Choroid plexus epithelial cell (primary cell): ENCODE data around the gene TNFAIP8L1.
"Not testable (repeated sequence)": the region's sequence is repeated elsewhere in the genome, so short reads cannot be mapped to it uniquely, and the experiment has no call there.

Source experiments
- DNase-seq: peaks from one replicate; pipeline ENCODE4 v3.0.0-alpha.2; 2010; ENCODE audit warnings: low read depth
- H3K4me3 ChIP-seq: 2 replicates; pipeline ENCODE4 v1.5.1; 2011; ENCODE audit warnings: low read depth, mild to moderate bottlenecking, control low read depth, low read length, moderate library complexity
- TF ChIP-seq, protein P1 (sequence below): conservative IDR thresholded peaks from 2 replicates; pipeline ENCODE4 v1.5.1; 2011; ENCODE audit warnings: low read depth, mild to moderate bottlenecking, control low read depth, inconsistent platforms, low read length, moderate library complexity

Gene TNFAIP8L1

DNA sequence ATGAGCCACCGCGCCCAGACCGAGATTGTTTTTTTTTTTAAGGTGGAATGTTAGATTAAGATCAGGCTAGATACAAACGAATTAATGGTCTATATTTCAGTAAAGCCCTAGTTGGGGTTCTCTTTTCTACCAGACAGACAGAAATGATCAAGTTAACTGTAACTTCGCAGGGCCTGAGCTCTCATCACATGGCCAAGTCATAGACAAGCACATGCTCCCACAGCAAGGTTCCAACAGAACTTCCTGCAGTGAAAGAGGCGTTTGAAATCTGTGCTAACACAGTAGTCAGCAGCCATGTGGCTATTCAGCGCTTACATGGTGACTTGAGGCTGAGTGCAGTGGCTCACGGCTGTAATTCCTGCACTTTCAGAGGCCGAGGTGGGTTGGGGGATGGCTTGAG, 45.1 kb upstream of the TNFAIP8L1 start:
- DNase-seq, result peak; percentile 53
- H3K4me3 ChIP-seq, result no peak overlapping the region
- TF ChIP-seq, protein P1, sequence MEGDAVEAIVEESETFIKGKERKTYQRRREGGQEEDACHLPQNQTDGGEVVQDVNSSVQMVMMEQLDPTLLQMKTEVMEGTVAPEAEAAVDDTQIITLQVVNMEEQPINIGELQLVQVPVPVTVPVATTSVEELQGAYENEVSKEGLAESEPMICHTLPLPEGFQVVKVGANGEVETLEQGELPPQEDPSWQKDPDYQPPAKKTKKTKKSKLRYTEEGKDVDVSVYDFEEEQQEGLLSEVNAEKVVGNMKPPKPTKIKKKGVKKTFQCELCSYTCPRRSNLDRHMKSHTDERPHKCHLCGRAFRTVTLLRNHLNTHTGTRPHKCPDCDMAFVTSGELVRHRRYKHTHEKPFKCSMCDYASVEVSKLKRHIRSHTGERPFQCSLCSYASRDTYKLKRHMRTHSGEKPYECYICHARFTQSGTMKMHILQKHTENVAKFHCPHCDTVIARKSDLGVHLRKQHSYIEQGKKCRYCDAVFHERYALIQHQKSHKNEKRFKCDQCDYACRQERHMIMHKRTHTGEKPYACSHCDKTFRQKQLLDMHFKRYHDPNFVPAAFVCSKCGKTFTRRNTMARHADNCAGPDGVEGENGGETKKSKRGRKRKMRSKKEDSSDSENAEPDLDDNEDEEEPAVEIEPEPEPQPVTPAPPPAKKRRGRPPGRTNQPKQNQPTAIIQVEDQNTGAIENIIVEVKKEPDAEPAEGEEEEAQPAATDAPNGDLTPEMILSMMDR, result no peak

DNA sequence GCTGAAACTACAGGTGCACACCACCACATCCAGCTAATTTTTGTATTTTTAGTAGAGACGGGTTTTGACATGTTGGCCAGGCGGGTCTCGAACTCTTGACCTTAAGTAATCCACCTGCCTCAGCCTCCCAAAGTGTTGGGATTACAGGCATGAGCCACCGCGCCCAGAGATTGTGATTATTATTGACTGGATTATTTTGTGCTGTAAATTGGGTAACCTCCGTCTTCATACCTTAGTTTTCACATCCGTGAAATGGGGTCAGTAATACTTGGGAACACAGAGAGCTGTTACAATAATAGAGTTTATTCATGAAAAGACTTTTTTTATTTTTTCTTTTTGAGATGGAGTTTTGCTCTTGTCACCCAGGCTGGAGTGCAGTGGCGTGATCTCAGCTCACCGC, 44.2 kb upstream of the TNFAIP8L1 start:
- DNase-seq, H3K4me3 ChIP-seq: not testable (repeated sequence)

DNA sequence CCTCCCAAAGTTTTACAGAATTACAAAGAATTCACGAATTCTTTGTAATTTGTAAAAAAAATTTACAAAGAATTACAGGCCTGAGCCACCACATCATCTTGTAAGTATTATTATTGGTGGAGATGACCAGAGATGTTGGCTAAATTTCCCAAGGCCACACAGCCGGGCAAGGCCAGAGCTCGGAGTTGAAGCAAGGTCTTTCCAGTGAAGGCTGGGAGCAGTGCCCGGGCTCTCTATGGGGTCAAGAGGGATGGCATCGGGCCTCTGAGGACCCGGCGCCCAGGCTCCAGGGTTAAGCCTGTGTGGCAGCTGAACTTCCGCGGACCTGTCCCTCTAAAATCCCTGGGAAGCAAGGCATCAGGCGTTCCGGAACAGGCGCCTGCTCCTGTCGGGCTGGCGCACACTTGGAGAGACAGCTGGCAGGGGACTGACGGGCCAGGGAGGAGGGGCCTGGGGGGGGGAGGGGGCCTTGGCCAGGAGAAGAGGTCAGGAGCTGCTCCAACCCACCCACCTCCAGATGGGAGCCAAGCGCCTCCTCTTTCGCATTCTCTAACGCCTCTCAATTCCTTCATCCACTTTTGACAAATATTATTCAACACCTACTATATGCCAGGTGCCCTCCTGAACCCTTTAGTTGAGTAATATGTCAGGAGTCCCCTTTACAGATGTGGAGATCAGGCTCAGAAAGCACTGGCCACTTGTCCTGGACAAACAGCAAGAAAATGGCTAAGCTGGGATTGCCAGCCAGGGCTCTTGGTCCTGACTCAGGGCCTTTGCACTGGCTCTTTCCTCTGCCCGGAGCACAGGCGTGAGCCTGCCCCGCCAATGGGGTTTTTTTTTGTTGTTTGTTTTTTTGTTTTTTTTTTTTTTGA, 43.0 kb upstream of the TNFAIP8L1 start:
- H3K4me3 ChIP-seq, result no peak overlapping the region
- TF ChIP-seq, protein P1, result no peak
- no peak for DNase-seq

DNA sequence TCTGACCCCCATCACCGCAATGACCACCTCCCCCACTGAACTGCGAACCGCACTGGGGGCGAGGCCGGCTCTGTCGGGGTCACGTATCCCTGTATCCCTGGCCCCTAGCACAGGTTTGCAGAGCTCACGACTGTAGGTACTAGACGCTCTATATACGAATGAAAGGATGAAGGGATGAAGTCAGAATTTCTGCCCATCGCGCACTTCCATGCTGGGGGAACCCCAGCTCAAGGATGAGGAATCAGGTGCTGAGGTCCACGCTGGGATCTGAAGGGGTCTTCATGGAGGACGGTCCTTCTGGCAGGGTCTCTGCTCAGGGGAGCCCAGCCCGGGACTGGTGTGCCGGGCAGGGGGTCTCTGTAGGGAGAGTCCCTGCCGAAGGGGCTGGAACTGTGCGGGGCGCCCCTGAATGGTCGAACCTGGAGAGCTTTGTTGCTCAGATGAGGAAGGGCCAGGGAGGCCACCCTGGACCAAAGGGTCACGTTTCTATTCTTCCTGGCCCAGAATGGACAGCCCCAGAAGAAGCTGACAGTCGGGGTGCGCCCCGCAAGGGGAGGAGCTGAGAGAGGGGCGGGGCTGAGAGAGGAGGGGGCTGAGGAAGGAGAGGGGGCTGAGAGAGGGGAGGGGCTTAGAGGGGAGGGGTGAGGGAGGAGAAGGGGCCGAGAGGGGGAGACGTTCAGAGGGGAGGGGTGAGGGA, 41.9 kb upstream of the TNFAIP8L1 start:
- TF ChIP-seq, protein P1, result no peak
- DNase-seq, result no peak
- no peak overlapping the region for H3K4me3 ChIP-seq

DNA sequence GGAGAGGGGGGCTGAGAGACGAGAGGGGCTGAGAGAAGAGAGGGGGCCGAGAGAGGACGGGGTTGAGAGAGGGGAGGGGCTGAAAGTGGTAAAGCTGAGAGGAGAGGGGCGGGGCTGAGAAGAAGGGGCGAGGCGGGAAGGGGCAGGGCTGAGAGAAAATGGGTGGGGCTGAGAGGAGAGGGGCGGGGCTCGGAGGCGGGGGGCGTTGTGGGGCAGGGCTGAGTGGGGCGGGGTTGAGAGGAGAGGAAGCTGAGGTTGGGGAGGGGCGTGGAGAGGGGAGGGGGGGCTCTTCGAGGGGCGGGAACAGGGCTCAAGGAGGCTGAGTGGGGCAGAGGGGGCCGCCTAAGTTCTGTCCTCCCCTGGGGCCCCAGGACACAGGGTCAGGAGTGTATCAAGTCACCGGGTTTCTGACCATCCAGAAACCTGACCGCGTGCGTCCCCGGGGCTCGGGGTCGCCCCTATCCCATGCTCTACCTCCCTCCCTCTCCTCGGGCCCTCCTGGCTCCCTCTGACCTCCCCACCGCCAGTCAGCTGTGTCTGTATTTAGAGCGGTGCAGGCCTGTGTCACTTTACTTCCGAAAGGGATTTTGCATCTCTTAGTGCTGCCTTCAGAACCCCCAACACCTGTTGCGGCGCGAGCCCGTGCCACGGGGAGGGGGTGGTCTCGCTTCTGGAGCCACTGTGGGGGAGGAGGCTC, 41.2 kb upstream of the TNFAIP8L1 start:
- no peak overlapping the region for H3K4me3 ChIP-seq
- TF ChIP-seq, protein P1, result no peak
- DNase-seq, result no peak

DNA sequence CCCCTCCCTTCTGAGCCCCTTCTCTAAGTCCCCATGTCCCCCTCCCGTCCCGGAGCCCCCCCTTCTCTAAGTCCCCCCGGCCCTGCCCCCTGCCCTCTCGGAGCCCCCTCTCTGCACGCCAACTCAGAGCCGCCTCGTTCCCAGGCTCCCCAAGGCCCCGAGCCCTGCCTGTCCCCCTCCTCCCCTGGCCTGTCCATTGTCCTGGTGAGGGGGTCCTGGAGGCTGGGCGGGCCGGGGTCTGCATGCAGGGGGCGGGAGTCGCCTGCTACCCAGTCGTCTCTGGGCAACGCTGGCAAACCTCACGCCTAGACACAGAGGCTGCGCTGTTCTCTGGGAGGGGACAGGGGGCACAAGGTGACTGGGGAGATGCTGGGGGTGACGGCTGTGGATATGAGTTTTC, 40.6 kb upstream of the TNFAIP8L1 start:
- no peak for DNase-seq
- no peak overlapping the region for H3K4me3 ChIP-seq
- TF ChIP-seq, protein P1, result no peak

DNA sequence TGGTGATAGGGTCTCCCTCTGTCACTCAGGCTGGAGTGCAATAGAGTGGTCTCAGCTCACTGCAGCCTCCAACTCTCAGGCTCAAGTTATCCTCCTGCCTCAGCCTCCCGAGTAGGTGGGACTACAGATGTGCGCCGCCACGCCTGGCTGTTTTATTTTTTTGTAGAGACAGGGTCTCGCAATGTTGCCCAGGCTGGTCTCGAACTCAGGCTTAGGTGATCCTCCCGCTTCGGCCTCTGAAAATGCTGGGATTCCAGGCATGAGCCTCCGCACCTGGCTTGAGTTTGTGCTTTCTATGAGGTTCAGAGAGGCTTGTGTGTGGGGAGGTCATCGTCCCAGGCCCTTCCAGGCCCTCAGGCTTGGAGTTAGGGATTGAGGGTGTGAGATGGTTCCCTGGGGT, 39.2 kb upstream of the TNFAIP8L1 start:
- no peak overlapping the region for H3K4me3 ChIP-seq
- TF ChIP-seq, protein P1, result no peak
- DNase-seq, result no peak
